Caco-2 (cell line): Measurements from ENCODE around the gene POU4F1. TPM values are rescaled to one million over a fixed set of nuclear protein-coding genes. Genes with fewer than 3 reads are reported as not detected.

Experiments
- BruUV-seq: library from RNA; stranded (reverse); fragments of 400-500 nt; replicated peaks from 2 replicates; lab custom pipeline; 2021; lab: Mats Ljungman, UMichigan
- CTCF ChIA-PET: fragments of 300-600 bp; sonication (Branson Sonifier 250); formaldehyde crosslinking; loops from one replicate; lab custom pipeline; 2022; ENCODE audit warnings: antibody characterized with exemption; lab: Charles Lee
- POLR2A ChIA-PET: fragments of 300-600 bp; sonication (Branson Sonifier 250); formaldehyde crosslinking; loops from one replicate; lab custom pipeline; 2022; ENCODE audit warnings: antibody characterized with exemption; lab: Charles Lee
- DNase-seq, 2 experiments: peaks; one replicate each; pipeline versions ENCODE4 v3.0.0 to v3.0.0-alpha.2; 2020 to 2022
- H3K27me3 ChIP-seq: replicated peaks from 2 replicates; pipeline ENCODE4 v1.6.0; 2011; ENCODE audit warnings: low read length; ENCODE audit not compliant: control insufficient read depth, insufficient read depth
- H3K36me3 ChIP-seq: 2 replicates; pipeline ENCODE4 v1.5.1; 2011; ENCODE audit warnings: low read length; ENCODE audit not compliant: control insufficient read depth, insufficient read depth
- H3K4me1 ChIP-seq: fragments of 250-450 bp; sonication (Bioruptor Pico); 2 replicates; pipeline ENCODE4 v1.5.1; 2020; ENCODE audit warnings: mild to moderate bottlenecking
- H3K4me3 ChIP-seq: 2 replicates; pipeline ENCODE4 v1.5.1; 2011; ENCODE audit warnings: low read depth, mild to moderate bottlenecking, control low read depth, low read length
- H3K9me3 ChIP-seq: fragments of 250-450 bp; sonication (Bioruptor Pico); 2 replicates; pipeline ENCODE4 v1.5.1; 2020; ENCODE audit warnings: mild to moderate bottlenecking, moderate library complexity
- H3K27ac Mint-ChIP-seq: one replicate; pipeline ENCODE4 v1.8.0; 2022; ENCODE audit warnings: mixed read lengths; ENCODE audit not compliant: unreplicated experiment
- H3K27me3 Mint-ChIP-seq: one replicate; pipeline ENCODE4 v1.8.0; 2022; ENCODE audit warnings: mixed read lengths; ENCODE audit not compliant: insufficient read depth, unreplicated experiment
- H3K36me3 Mint-ChIP-seq: one replicate; pipeline ENCODE4 v1.8.0; 2022; ENCODE audit warnings: mild to moderate bottlenecking, mixed read lengths; ENCODE audit not compliant: insufficient read depth, unreplicated experiment
- H3K4me1 Mint-ChIP-seq: one replicate; pipeline ENCODE4 v1.8.0; 2022; ENCODE audit warnings: low read depth, mixed read lengths; ENCODE audit not compliant: unreplicated experiment
- H3K4me3 Mint-ChIP-seq: one replicate; pipeline ENCODE4 v1.8.0; 2022; ENCODE audit warnings: mild to moderate bottlenecking, moderate library complexity, mixed read lengths; ENCODE audit not compliant: unreplicated experiment
- H3K9me3 Mint-ChIP-seq: one replicate; pipeline ENCODE4 v1.8.0; 2022; ENCODE audit warnings: mixed read lengths; ENCODE audit not compliant: unreplicated experiment
- intact Hi-C: fragments of 100-400 bp; cut with micrococcal nuclease; formaldehyde crosslinking; loops from one replicate; pipeline ENCODE4 v1.10.0; 2022; ENCODE audit not compliant: unreplicated experiment
- total RNA-seq: library from RNA; stranded (reverse); gene quantifications from 2 replicates; pipeline ENCODE4 v1.2.3, GENCODE V29; 2022
- TF ChIP-seq, protein P1 (sequence below), 2 experiments: fragments of 200-600 bp in 1 of 2; IDR thresholded peaks; 1 replicate in 1 of 2; 2 replicates in 1 of 2; pipeline versions ENCODE4 v1.5.1 to v1.8.0; 2011 to 2022; ENCODE audit warnings: antibody characterized with exemption in 1 of 2, control low read depth in 1 of 2, inconsistent platforms in 1 of 2, low read depth in 1 of 2, low read length in 1 of 2, mild to moderate bottlenecking in 1 of 2, moderate library complexity in 1 of 2; ENCODE audit not compliant: insufficient read depth in 1 of 2, severe bottlenecking in 1 of 2, unreplicated experiment in 1 of 2

POU4F1 gene
- total RNA-seq, 1 experiment from 2014 or later = 8.1 TPM

DNA sequence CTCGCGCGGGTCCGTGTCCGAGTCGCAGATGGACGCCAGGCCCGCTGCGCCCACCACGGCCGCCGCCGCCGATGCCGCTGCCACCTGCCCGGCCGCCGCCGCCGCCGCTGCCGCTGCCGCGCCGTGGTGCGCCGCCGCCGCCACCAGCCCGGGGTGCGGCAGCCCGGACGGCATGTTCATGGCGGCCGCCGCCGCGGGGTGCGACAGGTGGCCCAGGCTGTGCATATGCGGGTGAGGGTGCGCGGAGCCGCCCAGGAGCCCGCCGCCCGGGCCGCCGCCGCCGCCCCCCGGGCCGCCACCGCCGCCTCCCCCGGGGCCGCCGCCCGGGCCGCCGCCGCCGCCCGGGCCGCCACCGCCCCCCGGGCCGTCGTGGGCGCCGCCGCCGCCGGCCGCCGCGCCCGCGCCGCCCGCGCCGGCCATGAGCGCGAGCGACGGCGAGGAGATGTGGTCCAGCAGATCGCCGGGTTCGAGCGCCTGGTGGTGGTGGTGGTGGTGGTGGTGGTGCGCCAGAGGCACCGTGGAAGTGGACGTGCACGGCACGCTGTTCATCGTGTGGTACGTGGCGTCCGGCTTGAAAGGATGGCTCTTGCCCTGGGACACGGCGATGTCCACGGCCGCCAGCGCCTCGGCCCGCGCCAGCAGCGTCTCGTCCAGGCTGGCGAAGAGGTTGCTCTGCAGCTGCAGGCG is 1.3 kb downstream of the POU4F1 start:
- Histone ChIP-seq H3K36me3 (no peaks in the 10 kb centered on the region), H3K4me1 (peaks cover 7% of the 10 kb centered on the region; the same call in 1 of the 2 replicates), H3K4me3 (peak overlapping the region; percentile 78), H3K27me3 (no peaks in the 10 kb centered on the region), H3K9me3 (no peaks in the 10 kb centered on the region)
- ChIA-PET POLR2A (no interaction called here), CTCF (no interaction called here)
- DNase-seq = no peak
- Mint-ChIP-seq H3K27ac (peak overlapping the region; percentile 35), H3K4me1 (no peaks in the 10 kb centered on the region), H3K27me3 (peaks cover 3% of the 10 kb centered on the region), H3K4me3 (peak overlapping the region; percentile 78), H3K36me3 (peaks cover 6% of the 10 kb centered on the region), H3K9me3 (no peaks in the 10 kb centered on the region)
- intact Hi-C loops = loop anchor here (2.0 to 10.0 kb wide), 3 partner anchors 287 to 465 kb away; no protein-coding TSS in a partner anchor
- BruUV-seq = no TSS peak
- TF ChIP-seq, protein P1, sequence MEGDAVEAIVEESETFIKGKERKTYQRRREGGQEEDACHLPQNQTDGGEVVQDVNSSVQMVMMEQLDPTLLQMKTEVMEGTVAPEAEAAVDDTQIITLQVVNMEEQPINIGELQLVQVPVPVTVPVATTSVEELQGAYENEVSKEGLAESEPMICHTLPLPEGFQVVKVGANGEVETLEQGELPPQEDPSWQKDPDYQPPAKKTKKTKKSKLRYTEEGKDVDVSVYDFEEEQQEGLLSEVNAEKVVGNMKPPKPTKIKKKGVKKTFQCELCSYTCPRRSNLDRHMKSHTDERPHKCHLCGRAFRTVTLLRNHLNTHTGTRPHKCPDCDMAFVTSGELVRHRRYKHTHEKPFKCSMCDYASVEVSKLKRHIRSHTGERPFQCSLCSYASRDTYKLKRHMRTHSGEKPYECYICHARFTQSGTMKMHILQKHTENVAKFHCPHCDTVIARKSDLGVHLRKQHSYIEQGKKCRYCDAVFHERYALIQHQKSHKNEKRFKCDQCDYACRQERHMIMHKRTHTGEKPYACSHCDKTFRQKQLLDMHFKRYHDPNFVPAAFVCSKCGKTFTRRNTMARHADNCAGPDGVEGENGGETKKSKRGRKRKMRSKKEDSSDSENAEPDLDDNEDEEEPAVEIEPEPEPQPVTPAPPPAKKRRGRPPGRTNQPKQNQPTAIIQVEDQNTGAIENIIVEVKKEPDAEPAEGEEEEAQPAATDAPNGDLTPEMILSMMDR (IDR thresholded peaks at IDR 0.05; ENCODE audit: insufficient read depth in 1 of 2, low read depth in 1 of 2, low read length in 1 of 2, severe bottlenecking in 1 of 2, unreplicated experiment in 1 of 2) = no peak

DNA sequence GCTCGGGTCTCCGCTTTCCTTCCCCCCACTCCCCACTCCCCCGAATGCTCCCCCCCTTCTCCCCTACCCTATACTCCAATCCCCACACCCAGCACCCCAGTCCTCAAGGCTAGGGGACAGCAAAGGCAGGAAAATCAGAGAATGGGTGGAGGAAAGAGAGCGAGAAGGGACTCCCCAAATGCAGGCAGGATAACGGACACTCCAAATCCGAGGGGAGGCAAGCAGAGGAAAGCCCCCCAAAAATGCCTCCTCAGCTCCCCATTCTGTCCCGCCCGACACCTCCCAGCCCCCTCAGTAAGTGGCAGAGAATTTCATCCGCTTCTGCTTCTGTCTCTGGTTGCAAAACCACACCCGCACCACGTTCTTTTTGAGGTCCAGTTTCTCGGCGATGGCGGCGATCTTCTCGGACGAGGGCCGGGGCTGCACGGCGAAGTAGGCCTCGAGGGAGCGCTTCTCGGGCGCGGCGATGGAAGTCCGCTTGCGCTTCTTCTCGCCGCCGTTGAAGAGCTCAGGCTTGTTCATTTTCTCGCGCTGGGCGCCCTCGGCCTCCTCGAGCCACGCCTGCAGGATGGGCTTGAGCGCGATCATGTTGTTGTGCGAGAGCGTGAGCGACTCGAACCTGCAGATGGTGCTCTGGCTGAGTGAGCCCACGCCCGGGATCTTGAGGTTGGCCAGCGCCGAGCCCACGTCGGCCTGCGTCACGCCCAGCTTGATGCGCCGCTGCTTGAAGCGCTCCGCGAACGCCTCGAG is 2.1 kb downstream of the POU4F1 start:
- no peak overlapping the region for H3K4me3 Mint-ChIP-seq
- peaks cover 3% of the 10 kb centered on the region for H3K27me3 Mint-ChIP-seq
- H3K27ac Mint-ChIP-seq = no peak overlapping the region
- Histone ChIP-seq H3K36me3 (no peaks in the 10 kb centered on the region), H3K9me3 (no peaks in the 10 kb centered on the region), H3K4me3 (no peak overlapping the region), H3K4me1 (peaks cover 7% of the 10 kb centered on the region; the same call in 1 of the 2 replicates), H3K27me3 (no peaks in the 10 kb centered on the region)
- POLR2A ChIA-PET = no interaction called here
- BruUV-seq = no TSS peak
- intact Hi-C loops = loop anchor here (10.0 kb wide), 2 partner anchors 286 to 356 kb away; no protein-coding TSS in a partner anchor
- no peaks in the 10 kb centered on the region for H3K4me1 Mint-ChIP-seq
- CTCF ChIA-PET = no interaction called here
- peaks cover 6% of the 10 kb centered on the region for H3K36me3 Mint-ChIP-seq
- TF ChIP-seq, protein P1 (IDR thresholded peaks at IDR 0.05; ENCODE audit: insufficient read depth in 1 of 2, low read depth in 1 of 2, low read length in 1 of 2, severe bottlenecking in 1 of 2, unreplicated experiment in 1 of 2) = no peak
- H3K9me3 Mint-ChIP-seq = no peaks in the 10 kb centered on the region
- DNase-seq = no peak

DNA sequence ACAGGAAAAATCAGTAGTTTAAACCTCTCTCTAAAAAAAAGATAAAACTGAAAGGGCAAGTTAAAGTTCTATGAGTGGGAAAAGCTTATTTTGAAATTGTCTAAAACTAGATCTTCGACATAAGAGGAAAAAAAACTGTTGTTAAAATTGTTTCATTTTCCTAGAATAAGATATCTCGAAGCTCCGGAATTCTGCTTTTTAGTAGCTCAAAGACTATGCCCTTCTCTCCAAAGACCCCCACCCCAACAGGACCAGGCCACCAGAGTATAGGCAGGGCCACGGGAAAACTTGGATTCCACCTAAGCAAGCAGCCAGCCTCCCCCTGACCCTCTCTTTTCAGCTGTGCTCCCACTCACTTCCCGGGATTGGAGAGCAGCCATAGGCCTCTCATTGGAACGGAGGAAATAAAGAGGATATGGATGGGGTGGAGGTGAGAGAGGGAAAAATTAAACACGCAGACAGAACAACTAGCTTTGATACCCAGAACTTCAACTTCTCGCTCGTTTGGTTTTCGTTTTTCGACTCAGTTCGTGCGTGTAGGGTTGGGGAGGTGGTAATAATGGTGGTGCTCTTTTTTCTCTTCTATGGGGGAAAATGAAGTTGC is 3.0 kb downstream of the POU4F1 start:
- Mint-ChIP-seq H3K36me3 (peaks cover 6% of the 10 kb centered on the region), H3K27ac (no peak overlapping the region), H3K9me3 (no peaks in the 10 kb centered on the region), H3K4me1 (no peaks in the 10 kb centered on the region), H3K4me3 (no peak overlapping the region), H3K27me3 (no peaks in the 10 kb centered on the region)
- CTCF ChIA-PET = no interaction called here
- intact Hi-C loops = loop anchor here (10.0 kb wide), 2 partner anchors 286 to 356 kb away; no protein-coding TSS in a partner anchor
- POLR2A ChIA-PET = no interaction called here
- Histone ChIP-seq H3K36me3 (no peaks in the 10 kb centered on the region), H3K27me3 (no peaks in the 10 kb centered on the region), H3K4me3 (no peak overlapping the region), H3K9me3 (no peaks in the 10 kb centered on the region), H3K4me1 (peaks cover 4% of the 10 kb centered on the region; the same call in 1 of the 2 replicates)
- TF ChIP-seq, protein P1 (IDR thresholded peaks at IDR 0.05; ENCODE audit: insufficient read depth in 1 of 2, low read depth in 1 of 2, low read length in 1 of 2, severe bottlenecking in 1 of 2, unreplicated experiment in 1 of 2) = no peak
- DNase-seq = no peak
- TSS peak; percentile 48 for BruUV-seq
